Mesenteric fat pad (tissue), 1 donor: ENCODE measurements around the gene IFNG. TPM values are rescaled to one million over a fixed set of nuclear protein-coding genes. Genes with fewer than 3 reads are reported as not detected.

Experiments
- DNase-seq: peaks from one replicate; pipeline ENCODE4 v3.0.0-alpha.2; 2020; ENCODE audit warnings: low spot score
- total RNA-seq: library from RNA; stranded (reverse); fragmentation: NEBNext Ultra II Directional; extraction: Animal tissue kit (Norgen Biotek cat#: 25700); gene quantifications from one replicate; pipeline ENCODE4 v1.2.1, GENCODE V29; 2021
- donor health status: DM: yes; HTN: yes; CAD: no.

Gene IFNG
- total RNA-seq, 1 donor from 2014 or later = not detected

GRCh38 chr12:68118096-68118755 is 41.3 kb downstream of the IFNG start:
- DNase-seq = no peak

GRCh38 chr12:68117661-68118060 is 41.9 kb downstream of the IFNG start:
- DNase-seq = no peak

GRCh38 chr12:68115281-68115680 is 44.3 kb downstream of the IFNG start:
- DNase-seq = no peak

GRCh38 chr12:68114606-68115005 is 44.9 kb downstream of the IFNG start:
- no peak for DNase-seq

- DNase-seq = no peak
Measured at GRCh38 chr12:68113644-68114043, 45.9 kb downstream of the IFNG start.

DNA sequence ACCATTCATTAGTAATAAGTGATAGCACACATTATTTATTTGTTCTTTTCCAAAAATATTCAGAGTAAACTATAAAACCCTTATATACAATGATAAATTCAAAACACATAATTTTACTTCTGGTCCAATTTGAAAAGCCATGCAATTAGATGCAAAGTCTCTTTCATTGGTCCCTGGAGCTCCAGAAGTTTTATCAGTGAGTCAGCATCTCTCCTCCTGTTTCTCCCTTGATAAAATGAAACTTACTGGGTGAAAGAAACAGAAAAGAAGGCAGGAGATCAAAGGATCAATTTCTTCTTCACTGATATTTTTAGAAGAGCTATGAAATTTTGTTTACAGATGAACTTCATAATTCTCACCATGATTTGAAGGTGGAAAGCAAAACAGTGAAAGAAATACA is 47.5 kb downstream of the IFNG start:
- DNase-seq = no peak

DNA sequence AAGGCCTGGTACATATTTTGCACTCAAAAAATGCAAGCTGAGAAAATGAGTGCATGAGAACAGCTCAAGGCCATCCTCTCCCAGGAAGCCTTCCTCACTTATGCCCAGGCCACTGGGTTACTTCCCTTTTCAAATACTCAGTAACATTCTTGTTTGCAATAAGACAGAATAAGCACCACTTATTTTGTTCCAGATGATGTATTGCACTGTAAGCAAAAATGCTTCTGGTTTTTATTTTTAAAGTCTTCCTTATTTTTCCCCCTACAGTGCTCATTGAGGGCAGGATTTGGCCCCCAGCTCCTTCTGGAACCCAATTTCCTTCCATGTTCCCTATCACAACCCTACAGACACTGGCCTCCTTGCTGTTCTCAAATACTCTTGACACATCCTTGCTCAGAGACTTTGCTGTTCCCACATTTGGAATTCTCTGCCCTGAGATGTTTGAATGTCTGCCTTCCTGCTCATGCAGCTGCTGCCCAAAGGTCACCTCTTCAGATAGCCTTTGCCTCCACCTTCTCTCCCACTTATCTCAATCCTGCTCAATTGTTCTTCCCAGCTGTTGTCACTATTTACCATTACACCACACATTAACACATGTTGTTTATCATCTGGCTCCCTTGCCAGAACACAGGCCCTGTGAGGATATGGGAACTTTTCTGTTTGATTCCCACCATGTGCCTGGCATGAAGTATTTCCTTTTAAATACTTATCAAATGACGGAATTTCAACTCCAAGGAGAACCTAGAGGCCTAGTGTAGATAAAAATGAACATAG is 49.9 kb downstream of the IFNG start:
- no peak for DNase-seq

- no peak for DNase-seq
Measured at GRCh38 chr12:68109001-68109400, 50.5 kb downstream of the IFNG start.

DNA sequence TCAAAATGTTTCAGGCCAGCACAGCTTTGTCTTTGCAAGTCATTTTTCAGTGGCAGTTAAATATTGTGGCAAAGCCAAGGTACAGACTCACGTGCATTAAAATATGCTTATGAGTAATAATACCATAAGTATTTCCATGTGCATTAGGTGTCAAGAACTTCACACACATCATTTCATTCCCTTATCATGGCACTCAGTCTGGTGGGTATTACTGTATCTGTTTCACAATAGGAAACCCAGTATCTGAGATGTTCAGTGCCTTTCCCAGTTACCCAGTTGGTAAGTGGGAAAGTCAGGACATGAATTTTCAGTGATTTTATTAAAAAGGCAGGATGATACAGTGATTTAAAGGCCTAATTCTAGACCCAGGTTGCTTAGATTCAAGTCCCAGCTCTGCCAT is 52.9 kb downstream of the IFNG start:
- no peak for DNase-seq

GRCh38 chr12:68106160-68106559 is 53.4 kb downstream of the IFNG start:
- DNase-seq = no peak

Other genes with a start within 250 kb of the IFNG start
- not detected for gene IFNG-AS1, start 170.3 kb downstream of the IFNG start, total RNA-seq
- not detected for gene IL26, start 66.1 kb upstream of the IFNG start, total RNA-seq
- not detected for gene IL22, start 93.9 kb upstream of the IFNG start, total RNA-seq
- 14.9 TPM for gene MDM1, start 172.6 kb upstream of the IFNG start, total RNA-seq